ENCODE data around the gene SOX14. TPM values are rescaled to one million over a fixed set of nuclear protein-coding genes. Genes with fewer than 3 reads are reported as not detected.

SOX14 gene
- total RNA-seq, 1 experiment from 2014 or later, result not detected

DNA sequence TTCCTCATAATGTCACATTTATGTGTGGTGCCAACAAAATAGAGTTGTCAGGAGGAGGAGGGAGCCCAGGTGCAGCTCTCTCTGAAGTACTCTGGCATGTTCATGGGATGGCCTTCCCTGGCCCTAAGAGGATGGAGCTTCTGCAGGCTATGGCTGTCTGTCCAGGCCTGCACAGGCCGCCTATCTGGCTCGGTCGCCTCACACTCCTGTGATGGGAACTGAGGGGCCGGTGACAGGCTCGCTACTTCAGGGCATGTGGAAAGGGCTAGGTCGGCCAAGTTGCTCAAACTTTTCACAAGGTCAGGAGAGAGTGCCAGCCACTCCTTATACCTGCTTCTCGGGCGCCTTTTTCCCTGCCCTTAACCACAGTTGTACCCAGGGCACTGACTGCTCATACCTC, 51.1 kb downstream of the SOX14 start:
- H3K27me3 Mint-ChIP-seq (ENCODE audit: insufficient read depth, unreplicated experiment), result peaks cover 7% of the 10 kb centered on the region
- H3K27me3 ChIP-seq (replicated peaks; ENCODE audit: control insufficient read depth, insufficient read depth, low read length), result no peaks in the 10 kb centered on the region
- H3K36me3 ChIP-seq (ENCODE audit: control insufficient read depth, insufficient read depth, low read length), result no peaks in the 10 kb centered on the region
- H3K9me3 Mint-ChIP-seq (ENCODE audit: unreplicated experiment), result no peaks in the 10 kb centered on the region
- no peaks in the 10 kb centered on the region for H3K4me1 ChIP-seq
- intact Hi-C loops (cut with micrococcal nuclease; ENCODE audit: unreplicated experiment), result no loop called here
- BruUV-seq (replicated peaks), result no TSS peak
- H3K4me1 Mint-ChIP-seq (ENCODE audit: low read depth, unreplicated experiment), result no peaks in the 10 kb centered on the region
- no peak overlapping the region for H3K4me3 ChIP-seq (ENCODE audit: low read depth, low read length)
- no peak for DNase-seq
- H3K27ac Mint-ChIP-seq (ENCODE audit: unreplicated experiment), result no peak overlapping the region
- TF ChIP-seq, protein P1, sequence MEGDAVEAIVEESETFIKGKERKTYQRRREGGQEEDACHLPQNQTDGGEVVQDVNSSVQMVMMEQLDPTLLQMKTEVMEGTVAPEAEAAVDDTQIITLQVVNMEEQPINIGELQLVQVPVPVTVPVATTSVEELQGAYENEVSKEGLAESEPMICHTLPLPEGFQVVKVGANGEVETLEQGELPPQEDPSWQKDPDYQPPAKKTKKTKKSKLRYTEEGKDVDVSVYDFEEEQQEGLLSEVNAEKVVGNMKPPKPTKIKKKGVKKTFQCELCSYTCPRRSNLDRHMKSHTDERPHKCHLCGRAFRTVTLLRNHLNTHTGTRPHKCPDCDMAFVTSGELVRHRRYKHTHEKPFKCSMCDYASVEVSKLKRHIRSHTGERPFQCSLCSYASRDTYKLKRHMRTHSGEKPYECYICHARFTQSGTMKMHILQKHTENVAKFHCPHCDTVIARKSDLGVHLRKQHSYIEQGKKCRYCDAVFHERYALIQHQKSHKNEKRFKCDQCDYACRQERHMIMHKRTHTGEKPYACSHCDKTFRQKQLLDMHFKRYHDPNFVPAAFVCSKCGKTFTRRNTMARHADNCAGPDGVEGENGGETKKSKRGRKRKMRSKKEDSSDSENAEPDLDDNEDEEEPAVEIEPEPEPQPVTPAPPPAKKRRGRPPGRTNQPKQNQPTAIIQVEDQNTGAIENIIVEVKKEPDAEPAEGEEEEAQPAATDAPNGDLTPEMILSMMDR (IDR thresholded peaks at IDR 0.05; ENCODE audit: insufficient read depth in 1 of 2, low read depth in 1 of 2, low read length in 1 of 2, severe bottlenecking in 1 of 2, unreplicated experiment in 1 of 2), result no peak
- no peaks in the 10 kb centered on the region for H3K9me3 ChIP-seq
- CTCF ChIA-PET, result no interaction called here
- POLR2A ChIA-PET, result no interaction called here
- no peak overlapping the region for H3K4me3 Mint-ChIP-seq (ENCODE audit: unreplicated experiment)
- H3K36me3 Mint-ChIP-seq (ENCODE audit: insufficient read depth, unreplicated experiment), result no peaks in the 10 kb centered on the region

Other genes with a start within 250 kb of the SOX14 start
- not detected in 2 replicates for gene CLDN18, start 245.8 kb downstream of the SOX14 start, total RNA-seq (2022)

Data from Caco-2 (cell line).